Measurements from ENCODE around the gene TMEM98.

DNA sequence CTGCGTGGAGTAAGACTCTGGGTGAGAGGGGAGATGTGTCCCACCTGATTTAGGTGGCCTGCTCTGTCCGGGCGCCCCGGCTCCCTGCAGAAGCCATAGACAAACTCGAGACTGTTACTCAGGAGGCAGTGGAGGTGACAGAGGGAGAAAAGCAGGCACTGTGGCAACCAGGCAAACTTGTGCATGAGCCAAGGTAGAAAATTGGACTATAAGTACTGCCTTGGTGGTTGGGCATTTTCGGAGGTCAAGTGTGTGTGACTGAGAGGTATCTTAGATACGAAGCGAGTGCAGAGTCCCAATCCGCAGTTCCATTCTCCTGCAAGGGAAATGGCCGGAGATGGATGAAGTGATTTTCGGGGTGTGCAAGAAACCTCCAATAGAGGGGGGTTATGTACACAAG lies 36.6 kb downstream of the TMEM98 start:
- TF ChIP-seq, protein P1, sequence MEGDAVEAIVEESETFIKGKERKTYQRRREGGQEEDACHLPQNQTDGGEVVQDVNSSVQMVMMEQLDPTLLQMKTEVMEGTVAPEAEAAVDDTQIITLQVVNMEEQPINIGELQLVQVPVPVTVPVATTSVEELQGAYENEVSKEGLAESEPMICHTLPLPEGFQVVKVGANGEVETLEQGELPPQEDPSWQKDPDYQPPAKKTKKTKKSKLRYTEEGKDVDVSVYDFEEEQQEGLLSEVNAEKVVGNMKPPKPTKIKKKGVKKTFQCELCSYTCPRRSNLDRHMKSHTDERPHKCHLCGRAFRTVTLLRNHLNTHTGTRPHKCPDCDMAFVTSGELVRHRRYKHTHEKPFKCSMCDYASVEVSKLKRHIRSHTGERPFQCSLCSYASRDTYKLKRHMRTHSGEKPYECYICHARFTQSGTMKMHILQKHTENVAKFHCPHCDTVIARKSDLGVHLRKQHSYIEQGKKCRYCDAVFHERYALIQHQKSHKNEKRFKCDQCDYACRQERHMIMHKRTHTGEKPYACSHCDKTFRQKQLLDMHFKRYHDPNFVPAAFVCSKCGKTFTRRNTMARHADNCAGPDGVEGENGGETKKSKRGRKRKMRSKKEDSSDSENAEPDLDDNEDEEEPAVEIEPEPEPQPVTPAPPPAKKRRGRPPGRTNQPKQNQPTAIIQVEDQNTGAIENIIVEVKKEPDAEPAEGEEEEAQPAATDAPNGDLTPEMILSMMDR (conservative IDR thresholded peaks at IDR 0.05; ENCODE audit: low read depth, low read length): no peak
- TF ChIP-seq POLR2A (IDR thresholded peaks at IDR 0.05; ENCODE audit: low read depth, low read length) (no peak), RFX5 (IDR thresholded peaks at IDR 0.05; ENCODE audit: low read depth, low read length) (no peak), USF2 (IDR thresholded peaks at IDR 0.05; ENCODE audit: low read depth, low read length) (no peak), RCOR1 (IDR thresholded peaks at IDR 0.05; ENCODE audit: insufficient replicate concordance, low read length) (no peak), NFE2L2 (IDR thresholded peaks at IDR 0.05; ENCODE audit: low read depth, low read length) (no peak), BHLHE40 (IDR thresholded peaks at IDR 0.05; ENCODE audit: low read depth, low read length) (no peak), RAD21 (IDR thresholded peaks at IDR 0.05; ENCODE audit: low read length) (no peak), CHD1 (IDR thresholded peaks at IDR 0.05; ENCODE audit: low read depth, low read length) (no peak)

Measured in IMR-90 (cell line).